ENCODE measurements around the gene ISX.
"Not testable (repeated sequence)": the region's sequence is repeated elsewhere in the genome, so short reads cannot be mapped to it uniquely, and the experiment has no call there.

ISX gene

GRCh38 chr22:35065796-35066218, at the start of gene ISX:
TSS of gene ISX (plus strand) at chr22:35066158. CDS start at chr22:35067088, 930 bp downstream.
- no peak for DNase-seq

GRCh38 chr22:35016909-35017308, 49.0 kb upstream of the ISX start:
- no peak for DNase-seq

- no peak for DNase-seq
Observed at GRCh38 chr22:35018995-35019394, 47.0 kb upstream of the ISX start.

- no peak for DNase-seq
Observed at GRCh38 chr22:35020517-35020916, 45.4 kb upstream of the ISX start.

- no peak for DNase-seq
Observed at GRCh38 chr22:35021161-35021560, 44.8 kb upstream of the ISX start.

GRCh38 chr22:35022291-35022690, 43.7 kb upstream of the ISX start:
- DNase-seq, result no peak

GRCh38 chr22:35023692-35024363, 42.1 kb upstream of the ISX start:
- DNase-seq, result peak; percentile 56 to 82 (median 65)

GRCh38 chr22:35024364-35024692, 41.6 kb upstream of the ISX start:
- no peak for DNase-seq

GRCh38 chr22:35030112-35030511, 35.8 kb upstream of the ISX start:
- DNase-seq, result not testable (repeated sequence)

GRCh38 chr22:35032571-35032970, 33.4 kb upstream of the ISX start:
- no peak for DNase-seq

- DNase-seq, result no peak
Observed at GRCh38 chr22:35033635-35034296, 32.2 kb upstream of the ISX start.

- no peak for DNase-seq
Observed at GRCh38 chr22:35034963-35035362, 31.0 kb upstream of the ISX start.

- no peak for DNase-seq
Observed at GRCh38 chr22:35037089-35037488, 28.9 kb upstream of the ISX start.

GRCh38 chr22:35039625-35040024, 26.3 kb upstream of the ISX start:
- DNase-seq, result no peak

GRCh38 chr22:35043252-35043933, 22.6 kb upstream of the ISX start:
- peak in 2 of 3 donors; percentile 2 to 12 for DNase-seq

- no peak for DNase-seq
Observed at GRCh38 chr22:35043934-35044319, 22.0 kb upstream of the ISX start.

- DNase-seq, result no peak
Observed at GRCh38 chr22:35044607-35045390, 21.2 kb upstream of the ISX start.

- no peak for DNase-seq
Observed at GRCh38 chr22:35045451-35045850, 20.5 kb upstream of the ISX start.

GRCh38 chr22:35046744-35047462, 19.1 kb upstream of the ISX start:
- no peak for DNase-seq

- not testable (repeated sequence) for DNase-seq
Observed at GRCh38 chr22:35050038-35050437, 15.9 kb upstream of the ISX start.

GRCh38 chr22:35051013-35051535, 14.9 kb upstream of the ISX start:
- DNase-seq, result no peak

GRCh38 chr22:35051791-35052190, 14.2 kb upstream of the ISX start:
- no peak for DNase-seq

All from suppressor macrophage treated with lipopolysaccharide for 1 hour (primary cell).